ENCODE measurements around the gene ANKLE2. TPM values are rescaled to one million over a fixed set of nuclear protein-coding genes. Genes with fewer than 3 reads are reported as not detected.
A peak's percentile ranks its signal among the peaks of the same experiment; 100 is the strongest.

The ANKLE2 gene
- total and polyA plus RNA-seq, 10 of the 15 experiments (the other 5 are each of a cell fraction or from before 2014, with no cell fraction given), result 4.3 to 89.4 (median 53.0) TPM

DNA sequence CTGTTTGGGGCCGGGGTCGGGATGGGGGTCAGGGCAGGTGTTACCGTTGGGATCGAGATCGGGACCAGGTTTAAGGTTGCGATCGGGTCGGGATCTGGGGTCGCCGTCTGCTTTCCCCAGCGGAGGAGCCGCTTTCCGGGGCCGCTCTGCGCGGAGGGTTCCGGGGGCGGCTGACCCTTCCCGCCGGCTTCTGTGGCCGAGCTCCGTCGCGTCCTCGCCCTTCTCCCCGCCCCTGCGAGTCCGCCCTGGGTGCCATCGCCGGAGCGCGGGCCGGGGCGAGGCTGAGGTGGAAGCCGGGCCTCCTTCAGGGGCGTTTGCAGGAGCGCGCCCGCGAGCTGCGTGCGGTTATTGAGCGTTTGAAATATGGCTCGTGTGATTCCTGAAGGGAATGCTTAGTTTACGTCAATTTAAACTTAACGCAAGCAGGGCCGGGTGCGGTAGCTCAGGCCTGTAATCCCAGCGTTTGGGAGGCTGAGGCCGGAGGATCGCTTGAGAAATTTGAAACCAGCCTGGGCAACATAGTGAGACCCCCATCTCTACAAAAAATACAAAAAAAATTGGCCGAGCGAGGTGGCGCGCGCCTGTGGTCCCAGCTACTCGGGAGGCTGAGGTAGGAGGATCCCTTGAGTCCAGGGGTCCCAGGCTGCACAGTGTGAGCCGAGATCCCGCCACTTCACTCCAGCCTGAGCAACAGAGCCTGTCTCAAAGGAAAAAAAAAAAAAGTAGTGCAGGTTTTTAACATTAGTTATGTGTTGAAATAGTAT, 50.4 kb downstream of the ANKLE2 start:
- H3K36me3 ChIP-seq (ENCODE audit: control insufficient read depth in 2 of 2, insufficient read depth in 2 of 2, low read length in 1 of 2), result peaks cover 7 to 9% of the 10 kb centered on the region in 2 experiments
- H3K9me3 ChIP-seq (replicated peaks; ENCODE audit: control insufficient read depth, insufficient read depth, low read length), result no peaks in the 10 kb centered on the region
- TF ChIP-seq BCL11A (IDR thresholded peaks at IDR 0.05; ENCODE audit: low read depth, low read length) (no peak), RUNX3 (IDR thresholded peaks at IDR 0.05; ENCODE audit: low read length) (peak; percentile 22; the same call in 1 of the 2 replicates)
- H3K9ac ChIP-seq (ENCODE audit: control insufficient read depth, insufficient read depth, low read length), result peak overlapping the region; percentile 89
- peak overlapping the region; percentile 15; the same call in 1 of the 2 replicates for H2AFZ ChIP-seq (ENCODE audit: control insufficient read depth, low read depth, low read length)
- peak overlapping the region; percentile 97 for H3K27ac ChIP-seq (ENCODE audit: control insufficient read depth, insufficient read depth)
- no TSS peak for BruUV-seq (replicated peaks)
- FAIRE-seq (no peak), DNase-seq (ENCODE audit: low read depth, low spot score) (no peak), ATAC-seq (peak; percentile 10)
- intact Hi-C loops (cut with micrococcal nuclease; ENCODE audit: unreplicated experiment), result no loop called here
- H3K4me1 ChIP-seq (ENCODE audit: control insufficient read depth, insufficient read depth, low read length), result no peaks in the 10 kb centered on the region; the same call in 1 of the 2 replicates
- H3K4me3 ChIP-seq, result peak overlapping the region; percentile 95
- no peaks in the 10 kb centered on the region; the same call in 1 of the 2 replicates for H4K20me1 ChIP-seq (ENCODE audit: control insufficient read depth, insufficient read depth)
- ChIA-PET CTCF (no interaction called here), RAD21 (ENCODE audit: unreplicated experiment) (no interaction called here), SMC1A (ENCODE audit: uncharacterized antibody, unreplicated experiment) (no interaction called here), POLR2A (interaction anchor here (0.6 to 1.4 kb wide), 4 partner anchors 26 to 330 kb away, joined by 3 to 6 read pairs (median 3); no protein-coding TSS in a partner anchor)
- H3K4me2 ChIP-seq (ENCODE audit: control insufficient read depth, insufficient read depth), result peak overlapping the region; percentile 40
- WGBS (ENCODE audit: insufficient coverage, insufficient replicate concordance, low lambda C conversion rate, missing lambda C conversion rate), result 14% methylated on average over 41 of the region's 59 CpGs
- peaks cover 51% of the 10 kb centered on the region for H3K79me2 ChIP-seq (ENCODE audit: control insufficient read depth, insufficient read depth, low read length)
- in situ Hi-C loops (cut with MboI), result no loop called here
- no peaks in the 10 kb centered on the region for H3K27me3 ChIP-seq (replicated peaks in 1 of 2; ENCODE audit: control insufficient read depth in 2 of 2, insufficient read depth in 2 of 2, low read length in 1 of 2)

DNA sequence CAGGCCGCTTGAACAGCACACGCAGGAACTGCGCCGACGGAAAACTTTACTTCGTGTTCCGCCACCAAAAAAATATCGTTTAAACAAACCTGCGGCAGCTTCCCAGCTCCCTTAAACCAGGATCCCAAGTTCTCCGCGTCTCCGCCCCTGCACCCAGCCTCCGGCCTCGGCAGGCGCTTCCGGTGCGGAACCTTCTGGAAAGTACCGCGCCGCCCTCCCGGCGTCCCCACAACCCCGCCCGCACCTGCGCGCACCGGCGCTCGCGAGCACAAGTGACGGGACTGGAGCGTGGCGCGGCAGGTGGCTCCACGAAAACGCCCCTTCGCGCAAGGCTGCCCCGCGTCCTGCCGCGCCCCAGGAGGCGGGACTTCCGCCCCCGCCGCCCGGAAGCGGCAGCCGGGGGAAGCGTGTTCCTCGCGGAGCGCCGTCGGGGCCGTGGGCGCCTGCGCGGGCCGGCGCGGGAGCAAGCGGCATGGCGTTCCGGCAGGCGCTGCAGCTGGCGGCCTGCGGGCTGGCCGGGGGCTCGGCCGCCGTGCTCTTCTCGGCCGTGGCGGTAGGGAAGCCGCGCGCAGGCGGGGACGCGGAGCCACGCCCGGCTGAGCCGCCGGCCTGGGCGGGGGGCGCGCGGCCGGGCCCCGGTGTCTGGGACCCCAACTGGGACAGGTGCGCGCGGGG, 51.1 kb downstream of the ANKLE2 start, which contains the start of gene PGAM5:
Gene PGAM5, plus strand, starts transcription at position 438 of the 675 bp plus-strand sequence. Its CDS starts 35 bp downstream, at position 473.
- Histone ChIP-seq H2AFZ (ENCODE audit: control insufficient read depth, low read depth, low read length) (peak within 1 kb of the TSS; percentile 77), H3K27ac (ENCODE audit: control insufficient read depth, insufficient read depth) (peak within 1 kb of the TSS; percentile 97), H3K79me2 (ENCODE audit: control insufficient read depth, insufficient read depth, low read length) (peaks cover 51% of the 10 kb centered on the region), H3K9me3 (replicated peaks; ENCODE audit: control insufficient read depth, insufficient read depth, low read length) (no peaks in the 10 kb centered on the region), H3K4me3 (peak within 1 kb of the TSS; percentile 95), H3K27me3 (replicated peaks in 1 of 2; ENCODE audit: control insufficient read depth in 2 of 2, insufficient read depth in 2 of 2, low read length in 1 of 2) (no peaks in the 10 kb centered on the region), H3K36me3 (ENCODE audit: control insufficient read depth in 2 of 2, insufficient read depth in 2 of 2, low read length in 1 of 2) (peaks cover 5 to 9% of the 10 kb centered on the region in 2 experiments), H3K4me2 (ENCODE audit: control insufficient read depth, insufficient read depth) (peak within 1 kb of the TSS; percentile 64), H3K9ac (ENCODE audit: control insufficient read depth, insufficient read depth, low read length) (peak within 1 kb of the TSS; percentile 97), H4K20me1 (ENCODE audit: control insufficient read depth, insufficient read depth) (no peaks in the 10 kb centered on the region; the same call in 1 of the 2 replicates), H3K4me1 (ENCODE audit: control insufficient read depth, insufficient read depth, low read length) (no peaks in the 10 kb centered on the region; the same call in 1 of the 2 replicates)
- WGBS (ENCODE audit: insufficient coverage, insufficient replicate concordance, low lambda C conversion rate, missing lambda C conversion rate), result under 1% methylated on average over 87 of the region's 94 CpGs
- FAIRE-seq, result peak; percentile 88
- ATAC-seq, result peak; percentile 95
- no TSS peak for BruUV-seq (replicated peaks)
- CTCF ChIA-PET, result interaction anchor here (0.6 kb wide), 1 partner anchor 1259 kb away, joined by 4 read pairs; no protein-coding TSS in a partner anchor
- POLR2A ChIA-PET, result interaction anchor here (0.6 to 1.4 kb wide), 3 partner anchors 25 to 820 kb away, joined by 3 to 6 read pairs (median 3); no protein-coding TSS in a partner anchor
- DNase-seq (ENCODE audit: low read depth, low spot score), result peak; percentile 74
- SMC1A ChIA-PET (ENCODE audit: uncharacterized antibody, unreplicated experiment), result interaction anchor here (0.6 to 2.0 kb wide), 2 partner anchors 16 to 109 kb away, joined by 3 to 4 read pairs; no protein-coding TSS in a partner anchor
- intact Hi-C loops (cut with micrococcal nuclease; ENCODE audit: unreplicated experiment) (loop anchor here (1.0 kb wide), 1 partner anchor 23 kb away; the partner anchor contains the start of genes POLE and PXMP2), in situ Hi-C loops (cut with MboI) (no loop called here)
- RAD21 ChIA-PET (ENCODE audit: unreplicated experiment), result no interaction called here
- peak; percentile 65; the same call in 1 of the 2 replicates for TF ChIP-seq NBN (IDR thresholded peaks at IDR 0.05)
- TF ChIP-seq MEF2A (IDR thresholded peaks at IDR 0.05; ENCODE audit: insufficient read depth, low read depth, low read length), result no peak
- TF ChIP-seq NRF1 (conservative IDR thresholded peaks at IDR 0.05; ENCODE audit: low read depth, low read length), result peak; percentile 56
- peak; percentile 80 for TF ChIP-seq DPF2 (IDR thresholded peaks at IDR 0.05)
- peak in 1 of 2 experiments; percentile 60; a peak in 1 of 4 replicates for TF ChIP-seq CEBPB (IDR thresholded peaks at IDR 0.05; ENCODE audit: borderline replicate concordance in 1 of 2, low read depth in 2 of 2, low read length in 2 of 2)
- TF ChIP-seq STAT1 (conservative IDR thresholded peaks at IDR 0.05), result 0 out of 2 replicates have a peak, but pooled peaks have one; percentile 20
- peak; percentile 58 for TF ChIP-seq SP1 (IDR thresholded peaks at IDR 0.05; ENCODE audit: low read depth, low read length)
- no peak for TF ChIP-seq ASH2L (IDR thresholded peaks at IDR 0.05; ENCODE audit: borderline replicate concordance, low read depth)
- TF ChIP-seq PAX5 (IDR thresholded peaks at IDR 0.05; ENCODE audit: borderline replicate concordance, low read depth, low read length), result peak; percentile 79
